Breast epithelium (tissue), 3 donors: ENCODE data around the gene PRRT1B.

ENCODE experiments used
- POLR2AphosphoS5 ChIP-seq, 3 donors: sonication (generic); formaldehyde crosslinking; IDR thresholded peaks; one replicate each; pipeline ENCODE4 v1.6.1; 2017; ENCODE audit warnings: antibody characterized with exemption in 3 of 3
- TF ChIP-seq, protein P1 (sequence below), 3 donors: fragments of 450-650 bp; IDR thresholded peaks; one replicate each; pipeline ENCODE4 v1.5.1; 2016 to 2017; ENCODE audit warnings: antibody characterized with exemption in 3 of 3, mild to moderate bottlenecking in 3 of 3, moderate library complexity in 3 of 3

DNA sequence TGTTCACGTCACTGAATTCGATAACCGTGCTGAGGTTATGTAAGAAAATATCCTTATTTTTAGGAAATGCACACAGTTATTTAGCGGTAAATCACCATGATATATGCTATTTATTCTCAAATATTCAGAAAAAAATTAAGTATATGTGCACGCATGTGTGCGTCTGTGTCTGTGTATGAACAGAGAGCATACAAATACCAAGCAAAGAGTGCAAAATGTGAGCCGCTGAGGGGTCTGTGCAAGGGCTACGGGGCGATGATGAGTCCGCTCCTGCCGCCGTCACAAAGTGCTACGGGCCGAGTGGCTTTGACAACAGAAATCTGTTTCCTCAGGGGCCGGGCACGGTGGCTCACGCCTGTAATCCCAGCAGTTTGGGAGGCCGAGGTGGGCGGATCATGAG lies 7.4 kb upstream of the PRRT1B start:
- TF ChIP-seq, protein P1, sequence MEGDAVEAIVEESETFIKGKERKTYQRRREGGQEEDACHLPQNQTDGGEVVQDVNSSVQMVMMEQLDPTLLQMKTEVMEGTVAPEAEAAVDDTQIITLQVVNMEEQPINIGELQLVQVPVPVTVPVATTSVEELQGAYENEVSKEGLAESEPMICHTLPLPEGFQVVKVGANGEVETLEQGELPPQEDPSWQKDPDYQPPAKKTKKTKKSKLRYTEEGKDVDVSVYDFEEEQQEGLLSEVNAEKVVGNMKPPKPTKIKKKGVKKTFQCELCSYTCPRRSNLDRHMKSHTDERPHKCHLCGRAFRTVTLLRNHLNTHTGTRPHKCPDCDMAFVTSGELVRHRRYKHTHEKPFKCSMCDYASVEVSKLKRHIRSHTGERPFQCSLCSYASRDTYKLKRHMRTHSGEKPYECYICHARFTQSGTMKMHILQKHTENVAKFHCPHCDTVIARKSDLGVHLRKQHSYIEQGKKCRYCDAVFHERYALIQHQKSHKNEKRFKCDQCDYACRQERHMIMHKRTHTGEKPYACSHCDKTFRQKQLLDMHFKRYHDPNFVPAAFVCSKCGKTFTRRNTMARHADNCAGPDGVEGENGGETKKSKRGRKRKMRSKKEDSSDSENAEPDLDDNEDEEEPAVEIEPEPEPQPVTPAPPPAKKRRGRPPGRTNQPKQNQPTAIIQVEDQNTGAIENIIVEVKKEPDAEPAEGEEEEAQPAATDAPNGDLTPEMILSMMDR (IDR thresholded peaks at IDR 0.05), result no peak
- no peak for TF ChIP-seq POLR2AphosphoS5 (IDR thresholded peaks at IDR 0.05)
